Uterus (tissue), 2 donors: ENCODE measurements around the gene UNKL.

Experiments used
- POLR2A ChIP-seq, 2 donors: fragments of 450-650 bp; IDR thresholded peaks; one replicate each; pipeline ENCODE4 v1.6.1; 2016; ENCODE audit warnings: antibody characterized with exemption in 2 of 2, mild to moderate bottlenecking in 1 of 2, moderate library complexity in 1 of 2
- TF ChIP-seq, protein P1 (sequence below), 4 experiments: fragments of 200-600 bp in 2 of 4; fragments of 450-650 bp in 2 of 4; sonication (generic) in 2 of 4; IDR thresholded peaks; one replicate each; pipeline ENCODE4 v1.5.1; 2016 to 2019; ENCODE audit warnings: antibody characterized with exemption in 4 of 4, mild to moderate bottlenecking in 2 of 4, moderate library complexity in 1 of 4

- no peak for TF ChIP-seq POLR2A (IDR thresholded peaks at IDR 0.05)
- TF ChIP-seq, protein P1, sequence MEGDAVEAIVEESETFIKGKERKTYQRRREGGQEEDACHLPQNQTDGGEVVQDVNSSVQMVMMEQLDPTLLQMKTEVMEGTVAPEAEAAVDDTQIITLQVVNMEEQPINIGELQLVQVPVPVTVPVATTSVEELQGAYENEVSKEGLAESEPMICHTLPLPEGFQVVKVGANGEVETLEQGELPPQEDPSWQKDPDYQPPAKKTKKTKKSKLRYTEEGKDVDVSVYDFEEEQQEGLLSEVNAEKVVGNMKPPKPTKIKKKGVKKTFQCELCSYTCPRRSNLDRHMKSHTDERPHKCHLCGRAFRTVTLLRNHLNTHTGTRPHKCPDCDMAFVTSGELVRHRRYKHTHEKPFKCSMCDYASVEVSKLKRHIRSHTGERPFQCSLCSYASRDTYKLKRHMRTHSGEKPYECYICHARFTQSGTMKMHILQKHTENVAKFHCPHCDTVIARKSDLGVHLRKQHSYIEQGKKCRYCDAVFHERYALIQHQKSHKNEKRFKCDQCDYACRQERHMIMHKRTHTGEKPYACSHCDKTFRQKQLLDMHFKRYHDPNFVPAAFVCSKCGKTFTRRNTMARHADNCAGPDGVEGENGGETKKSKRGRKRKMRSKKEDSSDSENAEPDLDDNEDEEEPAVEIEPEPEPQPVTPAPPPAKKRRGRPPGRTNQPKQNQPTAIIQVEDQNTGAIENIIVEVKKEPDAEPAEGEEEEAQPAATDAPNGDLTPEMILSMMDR (IDR thresholded peaks at IDR 0.05) = no peak
Observed at GRCh38 chr16:1322407-1322806, 92.1 kb downstream of the UNKL start.
